Muscle of leg (tissue), 11 donors: ENCODE measurements around the gene ADNP. TPM values are rescaled to one million over a fixed set of nuclear protein-coding genes. Genes with fewer than 3 reads are reported as not detected.
A peak's percentile ranks its signal among the peaks of the same experiment; 100 is the strongest.

Experiments
- DNase-seq: peaks from one replicate; pipeline ENCODE4 v3.0.0; 2013
- H3K27ac ChIP-seq: one replicate; pipeline ENCODE4 v1.5.1; 2013; ENCODE audit warnings: mild to moderate bottlenecking, low read length, control low read depth
- H3K27me3 ChIP-seq: one replicate; pipeline ENCODE4 v1.6.1; 2013; ENCODE audit warnings: low read length; ENCODE audit not compliant: control insufficient read depth, insufficient read depth
- H3K36me3 ChIP-seq: one replicate; pipeline ENCODE4 v1.6.1; 2013; ENCODE audit warnings: low read length; ENCODE audit not compliant: control insufficient read depth, insufficient read depth
- H3K4me1 ChIP-seq: one replicate; pipeline ENCODE4 v1.6.1; 2013; ENCODE audit warnings: low read length; ENCODE audit not compliant: control insufficient read depth, insufficient read depth
- H3K4me3 ChIP-seq: one replicate; pipeline ENCODE4 v1.5.1; 2013; ENCODE audit warnings: low read length, control low read depth
- H3K9me3 ChIP-seq: replicated peaks from 2 replicates; pipeline ENCODE4 v1.6.1; 2013; ENCODE audit warnings: low read depth, low read length; ENCODE audit not compliant: control insufficient read depth
- WGBS: methylation state at CpG from one replicate; pipeline ENCODE4 v1.1.5; 2013; ENCODE audit warnings: missing lambda C conversion rate; ENCODE audit not compliant: insufficient coverage; 5-methylcytosine and 5-hydroxymethylcytosine counted together
- polyA plus RNA-seq, 8 donors: library from polyadenylated mRNA; unstranded; fragments of 120-200 nt; gene quantifications; one replicate each; pipeline versions ENCODE4 v1.2.1 to v1.2.3, GENCODE V29; 2013; ENCODE audit warnings: inconsistent platforms in 1 of 8, low replicate concordance in 1 of 8; ENCODE audit not compliant: insufficient read length in 8 of 8, insufficient read depth in 1 of 8
- total RNA-seq: library from RNA; stranded (reverse); fragments of 120-200 nt; gene quantifications from one replicate; pipeline ENCODE4 v1.2.4, GENCODE V29; 2013

ADNP gene
- total and polyA plus RNA-seq, 9 donors = 37.9 to 68.5 (median 54.6) TPM

GRCh38 chr20:50921803-50922501 lies 9.3 kb downstream of the ADNP start:
- 67% methylated on average over 3 of the region's 8 CpGs for WGBS
- no peak for DNase-seq
- no peaks in the 10 kb centered on the region for H3K27me3 ChIP-seq
- no peak overlapping the region for H3K27ac ChIP-seq
- peaks cover 7% of the 10 kb centered on the region for H3K4me1 ChIP-seq
- no peak overlapping the region for H3K4me3 ChIP-seq
- peaks cover 17% of the 10 kb centered on the region for H3K36me3 ChIP-seq
- no peaks in the 10 kb centered on the region for H3K9me3 ChIP-seq

DNA sequence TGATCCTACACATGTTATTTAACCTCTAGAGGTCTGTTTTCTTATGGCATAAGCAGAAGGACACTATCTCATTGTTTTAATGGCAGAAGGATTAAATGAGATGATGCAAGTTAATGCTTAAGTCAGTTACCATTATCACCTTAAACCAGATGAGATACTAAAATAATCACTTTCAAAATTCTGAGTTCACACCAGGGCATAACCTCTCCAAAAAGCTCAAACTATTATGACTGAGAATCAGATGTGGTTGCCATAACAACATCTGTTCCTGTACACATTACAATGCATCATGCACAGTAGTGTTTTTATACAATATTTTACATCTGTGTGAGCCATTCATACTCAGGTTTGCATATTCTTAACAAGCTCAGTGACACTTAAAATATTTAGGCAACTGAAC lies 10.2 kb downstream of the ADNP start:
- Histone ChIP-seq H3K4me1 (peaks cover 10% of the 10 kb centered on the region), H3K36me3 (peaks cover 17% of the 10 kb centered on the region), H3K27ac (no peak overlapping the region), H3K4me3 (no peak overlapping the region), H3K9me3 (no peaks in the 10 kb centered on the region), H3K27me3 (no peaks in the 10 kb centered on the region)
- peak; percentile 41 for DNase-seq

GRCh38 chr20:50919567-50919966 lies 11.7 kb downstream of the ADNP start:
- Histone ChIP-seq H3K36me3 (peaks cover 17% of the 10 kb centered on the region), H3K27ac (no peak overlapping the region), H3K4me1 (peaks cover 13% of the 10 kb centered on the region), H3K4me3 (no peak overlapping the region), H3K9me3 (no peaks in the 10 kb centered on the region), H3K27me3 (no peaks in the 10 kb centered on the region)
- WGBS = 72% methylated on average over 5 of the region's 6 CpGs
- no peak for DNase-seq

GRCh38 chr20:50918403-50918802 lies 12.8 kb downstream of the ADNP start:
- no peak overlapping the region for H3K4me3 ChIP-seq
- peak; percentile 29 for DNase-seq
- peaks cover 10% of the 10 kb centered on the region for H3K4me1 ChIP-seq
- no peak overlapping the region for H3K27ac ChIP-seq
- H3K9me3 ChIP-seq = no peaks in the 10 kb centered on the region
- H3K27me3 ChIP-seq = no peaks in the 10 kb centered on the region
- peaks cover 15% of the 10 kb centered on the region for H3K36me3 ChIP-seq
- no CpG with 5 or more reads among the region's 3 CpGs for WGBS

GRCh38 chr20:50916934-50917333 lies 14.3 kb downstream of the ADNP start:
- peaks cover 8% of the 10 kb centered on the region for H3K4me1 ChIP-seq
- no peak overlapping the region for H3K4me3 ChIP-seq
- H3K27ac ChIP-seq = no peak overlapping the region
- 82% methylated on average over 2 of the region's 3 CpGs for WGBS
- no peaks in the 10 kb centered on the region for H3K9me3 ChIP-seq
- DNase-seq = no peak
- peaks cover 9% of the 10 kb centered on the region for H3K36me3 ChIP-seq
- no peaks in the 10 kb centered on the region for H3K27me3 ChIP-seq

GRCh38 chr20:50916257-50916656 lies 15.0 kb downstream of the ADNP start:
- no peak overlapping the region for H3K4me3 ChIP-seq
- no peaks in the 10 kb centered on the region for H3K27me3 ChIP-seq
- H3K36me3 ChIP-seq = peaks cover 9% of the 10 kb centered on the region
- H3K27ac ChIP-seq = no peak overlapping the region
- DNase-seq = peak; percentile 38
- peaks cover 7% of the 10 kb centered on the region for H3K4me1 ChIP-seq
- 58% methylated on average over 3 of the region's 5 CpGs for WGBS
- H3K9me3 ChIP-seq = no peaks in the 10 kb centered on the region

DNA sequence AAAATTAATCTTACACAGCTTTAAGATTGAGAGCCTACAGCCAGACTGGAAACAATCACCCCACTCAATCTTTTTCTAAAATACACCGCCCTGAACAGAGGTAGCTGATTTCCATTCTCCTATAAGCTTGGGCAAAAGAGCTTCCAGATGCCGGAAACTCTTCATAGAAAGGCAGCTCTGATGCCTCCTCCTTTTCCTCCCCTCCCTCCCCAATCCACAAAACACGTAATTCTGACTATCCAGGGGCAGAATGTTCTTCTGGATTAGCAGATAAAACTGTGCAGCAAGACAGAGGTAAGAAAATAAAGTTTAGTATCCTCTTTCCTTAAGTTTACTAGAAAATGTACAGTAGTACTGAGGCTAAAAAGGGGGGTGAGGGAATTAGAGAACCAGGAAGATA lies 15.8 kb downstream of the ADNP start:
- peak; percentile 37 for DNase-seq
- 27% methylated on average over 2 of the region's 3 CpGs for WGBS
- H3K27ac ChIP-seq = no peak overlapping the region
- peaks cover 9% of the 10 kb centered on the region for H3K36me3 ChIP-seq
- no peaks in the 10 kb centered on the region for H3K9me3 ChIP-seq
- H3K4me3 ChIP-seq = no peak overlapping the region
- no peaks in the 10 kb centered on the region for H3K27me3 ChIP-seq
- H3K4me1 ChIP-seq = peaks cover 7% of the 10 kb centered on the region

DNA sequence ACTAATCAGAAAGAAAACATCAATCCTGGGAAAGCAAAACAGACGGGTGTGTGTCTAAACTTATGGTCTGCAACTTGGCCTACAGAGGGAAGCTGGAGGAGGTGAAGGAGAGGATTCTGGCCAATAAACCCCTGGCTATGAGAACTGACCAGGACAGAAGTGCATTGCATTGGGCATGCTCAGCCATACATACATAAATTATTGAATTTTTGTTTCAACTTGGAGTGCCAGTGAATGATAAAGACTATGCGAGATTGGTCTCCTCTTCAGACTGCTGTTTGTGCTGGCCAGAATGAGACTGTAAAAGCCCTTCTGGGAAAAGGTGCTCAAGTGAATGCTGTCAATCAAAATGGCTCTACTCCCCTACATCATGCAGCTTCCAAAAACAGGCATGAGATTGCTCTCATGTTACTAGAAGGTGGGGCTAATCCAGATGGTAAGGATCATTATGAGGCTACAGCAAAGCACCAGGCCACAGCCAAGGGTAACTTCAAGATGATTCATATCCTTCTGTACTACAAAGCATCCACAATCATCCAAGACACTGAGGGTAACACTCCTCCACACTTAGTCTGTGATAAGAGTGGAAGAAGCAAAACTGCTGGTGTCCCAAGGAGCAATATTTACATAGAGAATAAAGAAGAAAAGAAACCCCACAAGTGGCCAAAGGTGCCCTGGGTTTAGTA lies 17.4 kb downstream of the ADNP start:
- Histone ChIP-seq H3K4me1 (peaks cover 7% of the 10 kb centered on the region), H3K27me3 (no peaks in the 10 kb centered on the region), H3K27ac (no peak overlapping the region), H3K36me3 (peaks cover 4% of the 10 kb centered on the region), H3K9me3 (no peaks in the 10 kb centered on the region), H3K4me3 (no peak overlapping the region)
- no CpG with 5 or more reads among the region's 2 CpGs for WGBS
- no peak for DNase-seq

DNA sequence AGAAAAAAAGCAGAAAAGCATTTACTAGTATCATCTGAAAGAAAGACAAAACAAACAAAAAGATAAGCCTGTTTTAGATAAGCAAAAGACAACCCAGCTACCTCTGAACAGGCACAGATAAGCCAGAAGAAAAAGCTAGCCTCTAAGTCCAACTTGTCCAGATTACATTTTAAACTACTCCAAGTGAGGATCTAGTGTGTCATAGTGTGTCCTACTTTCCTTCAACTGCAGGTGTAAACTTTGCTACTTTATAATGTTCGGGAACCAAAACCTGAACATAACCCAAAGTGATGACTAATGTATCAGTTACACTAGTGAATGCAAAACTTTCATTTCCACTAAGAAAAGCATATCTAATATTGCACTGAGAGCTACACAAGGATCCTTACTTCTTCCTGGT lies 19.5 kb downstream of the ADNP start:
- H3K4me3 ChIP-seq = no peak overlapping the region
- H3K27me3 ChIP-seq = no peaks in the 10 kb centered on the region
- DNase-seq = no peak
- peaks cover 9% of the 10 kb centered on the region for H3K36me3 ChIP-seq
- H3K27ac ChIP-seq = no peak overlapping the region
- H3K4me1 ChIP-seq = peaks cover 5% of the 10 kb centered on the region
- H3K9me3 ChIP-seq = no peaks in the 10 kb centered on the region
- WGBS = no CpG with 5 or more reads among the region's 1 CpG

DNA sequence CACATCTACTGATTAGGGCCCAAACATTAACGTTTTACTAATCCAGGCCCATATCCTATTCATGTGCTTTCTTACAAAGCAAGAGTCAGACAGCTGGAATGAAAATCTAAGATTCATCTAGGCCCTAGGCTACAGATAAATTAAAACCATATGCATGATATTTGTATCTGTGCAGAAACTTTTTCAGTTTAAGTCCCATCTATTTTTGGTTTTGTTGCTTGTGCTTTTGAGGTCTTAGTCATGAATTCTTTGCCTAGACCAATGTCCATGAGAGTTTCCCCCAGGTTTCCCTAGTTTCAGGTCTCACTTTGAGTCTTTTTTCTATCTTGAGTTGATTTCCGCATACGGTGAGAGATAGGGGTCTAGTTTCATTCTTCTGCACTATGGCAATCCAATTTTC lies 20.2 kb downstream of the ADNP start:
- Histone ChIP-seq H3K36me3 (peaks cover 9% of the 10 kb centered on the region), H3K27me3 (no peaks in the 10 kb centered on the region), H3K4me1 (peaks cover 2% of the 10 kb centered on the region), H3K27ac (no peak overlapping the region), H3K9me3 (no peaks in the 10 kb centered on the region), H3K4me3 (no peak overlapping the region)
- peak; percentile 61 for DNase-seq
- WGBS = no CpG with 5 or more reads among the region's 3 CpGs
